OCI-LY7 (cell line): ENCODE data around the gene FKBP4.

Experiments
- CTCF ChIP-seq: fragments of 200-600 bp; sonication (generic); conservative IDR thresholded peaks from 2 replicates; pipeline ENCODE4 v1.5.1; 2014; ENCODE audit warnings: mild to moderate bottlenecking, antibody characterized with exemption, low read length, moderate library complexity, mixed read lengths
- EZH2phosphoT487 ChIP-seq: fragments of 200-600 bp; sonication (generic); IDR thresholded peaks from 2 replicates; pipeline ENCODE4 v1.6.1; 2018; ENCODE audit warnings: low read depth, borderline replicate concordance, mild to moderate bottlenecking, mixed run types, antibody characterized with exemption, low read length, moderate library complexity, mixed read lengths

GRCh38 chr12:2769866-2770533 lies 24.8 kb upstream of the FKBP4 start:
- TF ChIP-seq CTCF (no peak), EZH2phosphoT487 (no peak)
